GM21423 (cell line): ENCODE data around the gene AKT3.

Source experiments
- ATAC-seq: cut with Tn5 transposase; IDR thresholded peaks from one replicate; pipeline ENCODE4 v1.9.1; 2021; ENCODE audit warnings: mild to moderate bottlenecking, moderate library complexity; ENCODE audit not compliant: unreplicated experiment

AKT3 gene

DNA sequence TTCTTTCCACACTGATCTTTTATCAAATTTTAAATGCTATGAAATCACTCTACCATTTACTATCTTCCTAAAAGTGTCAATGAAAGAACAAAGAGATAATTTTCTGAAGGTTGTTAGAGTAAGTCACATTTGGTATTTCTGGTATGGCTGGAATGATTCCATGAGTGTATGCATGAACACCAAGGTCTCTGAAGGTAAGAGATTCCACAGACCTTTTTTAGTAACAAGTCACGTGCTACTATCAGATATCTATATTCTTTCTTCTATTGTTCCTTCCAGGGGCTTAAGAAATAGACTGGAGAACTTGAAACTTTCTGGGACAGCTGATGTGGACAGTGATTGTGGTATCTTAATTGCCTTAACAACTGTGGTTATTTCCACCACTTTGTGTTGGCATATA is 329.2 kb downstream of the AKT3 start:
- ATAC-seq, result no peak

DNA sequence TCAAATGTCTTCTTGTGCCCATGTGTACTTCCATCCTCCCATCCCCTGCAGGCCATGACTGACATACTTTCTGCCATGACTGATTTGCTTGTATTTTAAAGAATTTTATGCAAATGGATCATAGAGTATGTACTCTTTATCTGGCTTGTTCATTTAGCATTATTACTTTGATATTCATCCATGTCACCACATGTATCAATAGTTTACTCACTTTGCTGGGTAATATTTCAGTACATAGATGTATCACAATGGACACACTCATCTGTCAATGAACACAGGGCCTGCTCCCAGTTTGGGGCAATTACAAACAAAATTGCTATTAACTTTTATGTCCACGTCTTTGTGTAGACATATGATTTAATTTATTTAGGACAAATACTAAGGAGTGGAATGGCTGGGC is 335.1 kb downstream of the AKT3 start:
- ATAC-seq, result no peak

DNA sequence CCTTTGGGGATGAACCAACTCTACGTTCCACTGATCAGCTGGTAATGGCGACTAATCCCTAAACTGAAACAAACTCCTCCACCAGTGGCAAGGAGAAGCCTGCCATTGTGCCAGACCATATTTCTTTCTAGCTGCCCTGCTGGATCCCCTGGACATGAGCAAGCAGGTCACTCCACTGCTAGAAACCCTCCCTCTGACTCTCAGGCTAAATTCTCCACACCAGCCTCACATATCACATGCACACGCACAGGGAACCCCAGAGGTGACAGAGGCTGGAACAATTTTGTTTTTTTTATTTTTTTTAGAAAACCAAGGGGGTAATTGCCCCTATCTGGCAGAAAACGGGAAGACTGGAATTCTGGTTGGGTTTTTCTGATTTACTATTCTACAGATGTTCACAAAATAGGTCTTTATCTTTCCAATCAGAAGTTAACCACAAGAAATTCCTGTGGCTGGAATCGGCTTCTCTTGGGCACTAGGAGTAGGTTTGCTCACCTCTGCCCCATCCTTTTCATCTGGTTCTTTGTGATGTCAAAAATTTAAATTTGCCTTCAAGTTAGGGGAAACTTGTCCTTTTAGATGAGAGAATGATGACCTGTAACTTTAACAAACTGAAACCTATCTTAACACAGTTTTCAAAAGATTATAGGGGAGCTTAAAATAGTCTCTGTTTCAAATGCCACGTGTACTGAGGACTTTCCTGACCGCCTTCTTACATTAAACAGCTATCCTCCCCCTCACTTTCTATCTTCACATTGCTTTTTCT is 336.1 kb downstream of the AKT3 start:
- no peak for ATAC-seq

DNA sequence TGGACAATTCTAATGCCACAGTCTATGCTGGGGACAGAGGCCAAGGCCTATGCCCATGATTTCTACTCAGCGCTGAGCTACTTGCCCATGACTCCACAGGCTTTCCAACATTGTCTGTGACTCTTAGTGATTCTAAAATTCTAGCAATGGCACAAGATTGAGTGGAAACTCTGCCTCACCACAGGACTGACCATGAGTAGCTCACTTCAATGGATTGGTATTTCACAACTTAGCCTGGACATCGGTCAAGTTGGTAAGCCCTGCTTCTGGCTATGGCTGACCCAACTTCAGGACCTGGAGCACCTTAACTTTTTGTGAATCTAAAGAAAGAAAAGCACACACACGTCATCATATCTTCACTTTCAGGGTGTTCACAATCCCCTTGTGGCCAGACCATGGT is 339.1 kb downstream of the AKT3 start:
- no peak for ATAC-seq

DNA sequence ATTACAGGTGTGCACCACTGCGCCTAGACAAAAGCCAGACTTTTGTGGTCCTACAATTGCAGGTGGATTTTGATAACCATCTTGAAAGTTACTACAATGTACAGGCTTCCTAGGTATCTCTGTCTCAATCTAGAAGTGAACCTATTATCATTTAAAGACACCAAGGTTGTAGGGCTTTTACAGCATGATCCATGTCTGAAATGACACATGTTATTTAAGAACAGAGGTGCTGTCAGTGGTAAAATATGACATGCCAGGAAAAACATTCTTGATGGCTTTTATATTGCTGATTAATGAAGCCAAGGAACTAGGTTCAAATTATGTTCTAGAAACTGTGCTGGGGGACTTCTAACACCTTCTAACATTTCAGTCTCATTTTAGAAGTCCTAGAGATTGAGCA is 341.1 kb downstream of the AKT3 start:
- ATAC-seq, result no peak

DNA sequence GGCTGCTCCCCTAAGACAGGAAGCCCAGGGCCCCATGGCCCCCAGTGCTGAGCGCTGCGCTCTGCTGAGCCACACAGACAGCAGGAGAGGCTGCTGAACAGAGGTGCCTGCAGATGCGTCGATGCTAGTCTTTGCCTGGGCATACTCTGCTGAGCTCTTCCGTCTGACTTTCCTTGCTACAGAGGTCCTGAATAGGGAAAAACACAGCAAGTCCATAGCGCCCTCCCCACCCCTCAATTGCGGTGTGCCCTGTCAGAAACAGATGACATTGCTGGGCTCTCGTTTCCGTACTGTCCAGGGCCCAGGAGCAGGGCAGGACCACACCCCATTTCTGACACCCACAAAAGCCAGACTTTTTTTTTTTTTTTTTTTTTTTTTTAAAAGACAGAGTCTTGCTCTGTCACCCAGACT is 341.7 kb downstream of the AKT3 start:
- peak; percentile 86 for ATAC-seq

DNA sequence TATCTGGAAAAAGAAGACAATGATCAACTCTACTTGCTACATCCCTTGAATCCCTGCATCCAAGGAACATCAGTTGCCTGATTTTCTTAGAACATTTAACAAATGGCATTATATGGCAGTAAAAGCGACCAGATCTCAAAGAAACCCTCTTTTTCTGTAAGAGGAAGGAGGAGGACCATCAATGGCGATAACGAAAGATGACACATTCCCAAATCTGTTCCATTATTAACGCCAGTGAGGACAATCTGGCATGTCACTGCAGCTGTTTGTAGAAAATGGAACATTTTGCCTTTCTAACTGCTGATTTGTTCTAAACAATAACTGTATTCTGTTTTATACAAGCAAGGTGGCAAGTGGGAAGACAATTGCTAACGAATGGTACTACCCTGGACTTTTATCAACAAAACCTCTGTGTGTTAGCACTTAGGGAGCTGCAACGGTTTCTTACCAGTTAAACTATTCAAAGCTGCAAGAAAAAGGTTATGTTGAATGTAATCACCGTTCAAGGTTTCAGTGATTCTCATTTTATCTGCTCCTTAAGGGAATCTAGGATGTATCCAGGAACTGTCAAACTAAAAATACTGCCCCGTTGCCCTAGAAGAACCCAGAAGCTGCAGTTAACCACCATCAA is 342.3 kb downstream of the AKT3 start:
- ATAC-seq, result no peak

DNA sequence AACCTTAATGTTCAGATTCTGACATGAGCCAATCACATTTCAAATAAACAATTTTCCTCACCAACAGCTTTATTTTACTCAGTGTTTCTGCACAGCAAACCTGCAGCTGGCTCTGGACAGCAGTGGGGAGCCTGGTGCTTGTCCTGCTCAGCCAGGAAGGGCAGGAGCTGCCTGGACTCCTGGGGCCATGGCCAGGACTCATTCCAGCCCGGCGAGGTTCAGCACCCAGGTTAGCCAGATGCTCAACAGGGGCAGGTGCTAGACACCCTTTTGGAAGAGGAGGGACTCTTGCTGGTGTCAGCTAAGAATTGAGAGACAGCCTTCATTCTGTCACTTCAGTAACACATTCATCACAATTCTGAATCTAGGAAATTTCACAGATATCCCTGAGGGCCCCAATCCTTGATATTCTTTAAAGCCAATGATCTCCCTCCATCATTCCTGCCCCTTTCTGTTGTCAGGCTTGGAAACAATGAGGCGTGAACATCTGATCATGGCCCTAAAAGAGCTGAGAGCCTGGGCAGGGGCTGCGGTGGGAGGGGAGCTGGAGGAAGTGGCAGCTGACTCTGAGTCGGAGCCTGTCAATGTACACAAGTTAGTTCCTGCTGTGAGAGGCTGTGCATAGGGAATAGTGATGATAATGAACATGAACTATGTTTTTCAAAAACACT is 342.9 kb downstream of the AKT3 start:
- no peak for ATAC-seq

DNA sequence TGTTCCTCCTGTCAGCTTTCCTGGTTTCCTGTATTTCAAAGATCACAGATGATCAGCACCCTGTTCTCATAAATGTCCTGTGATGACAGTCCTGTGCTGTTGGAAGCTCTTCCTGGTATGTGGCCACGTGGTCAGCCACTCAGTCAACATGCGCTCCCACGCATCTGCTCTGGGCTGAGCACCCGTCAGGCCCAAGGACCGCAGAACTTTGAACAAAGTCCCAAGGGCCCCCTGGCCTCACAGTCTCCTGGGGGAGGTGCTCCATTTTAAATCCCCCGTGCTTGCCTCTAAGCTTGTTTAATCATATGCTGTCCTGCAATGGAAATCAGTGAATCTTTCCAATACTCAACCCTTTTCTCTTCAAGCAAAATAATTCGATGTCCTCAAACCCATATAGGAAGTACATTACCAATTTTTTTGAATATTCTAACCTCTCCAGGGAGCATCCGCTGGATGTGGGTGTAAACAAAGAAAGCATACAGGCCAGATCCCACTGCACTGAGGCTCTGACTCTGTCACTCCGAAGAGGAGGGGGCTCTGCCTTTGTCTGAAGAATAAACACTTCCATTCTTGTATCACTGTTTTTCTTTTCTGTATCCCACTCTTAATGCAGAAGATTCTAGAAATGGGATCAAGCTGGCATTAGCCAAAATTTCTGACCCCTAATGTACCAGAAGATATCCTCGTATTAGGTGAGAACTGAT is 343.9 kb downstream of the AKT3 start:
- peak; percentile 52 for ATAC-seq

DNA sequence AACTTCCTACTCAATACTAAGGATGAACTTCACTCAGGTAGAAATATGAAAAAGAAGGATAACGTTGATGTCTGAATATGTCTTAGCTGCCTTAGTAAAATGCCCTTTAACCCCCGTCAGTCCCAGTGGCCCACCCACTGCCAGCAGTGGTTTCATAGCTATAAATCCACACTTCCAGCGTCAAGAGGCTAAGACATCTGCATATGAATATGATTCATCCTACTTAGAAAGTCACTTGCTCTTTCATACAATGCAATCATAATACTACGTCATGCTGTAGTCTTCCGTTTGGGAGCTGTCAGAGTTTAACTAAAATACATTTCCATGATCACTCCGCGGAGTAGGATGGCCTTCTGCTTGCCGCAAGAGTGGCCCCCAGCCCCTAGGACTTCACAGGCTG is 346.9 kb downstream of the AKT3 start:
- no peak for ATAC-seq

DNA sequence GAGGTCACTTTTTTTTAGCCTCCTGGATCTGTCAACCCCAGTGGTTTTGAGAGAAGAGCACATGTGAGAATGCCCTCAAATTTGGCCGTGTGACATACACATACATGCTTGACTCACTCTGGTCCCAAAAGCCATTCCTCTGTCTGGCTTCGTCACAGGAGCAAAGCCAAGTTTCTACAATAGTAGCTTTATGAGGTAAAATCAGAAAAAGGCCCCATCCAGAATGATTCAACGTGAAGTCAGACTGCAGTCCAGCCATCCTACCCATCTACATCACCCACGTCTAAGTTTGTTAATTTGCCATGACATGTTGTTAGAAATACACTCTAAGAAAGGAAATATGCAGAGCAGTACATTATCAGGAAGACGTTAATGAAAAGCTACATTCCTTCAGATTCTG is 349.0 kb downstream of the AKT3 start:
- ATAC-seq, result no peak

DNA sequence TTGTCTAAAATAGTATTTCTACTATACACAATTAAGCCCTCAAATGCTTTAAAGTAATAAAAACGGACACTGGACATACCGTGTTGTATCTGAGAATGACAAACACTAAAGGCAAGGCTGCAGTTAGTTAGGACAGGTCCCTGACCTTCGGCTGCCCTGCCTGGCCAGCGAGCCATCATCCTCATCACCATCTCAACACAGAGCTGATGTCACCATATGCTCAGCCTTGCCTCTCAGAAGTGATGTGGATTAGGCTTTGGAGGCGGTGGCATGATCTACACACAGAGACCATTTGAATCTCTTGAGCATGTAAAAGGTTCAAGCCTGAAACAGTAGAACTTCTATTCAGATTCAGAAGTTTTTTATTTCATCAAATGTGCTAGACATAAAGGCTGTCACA is 349.5 kb downstream of the AKT3 start:
- no peak for ATAC-seq

DNA sequence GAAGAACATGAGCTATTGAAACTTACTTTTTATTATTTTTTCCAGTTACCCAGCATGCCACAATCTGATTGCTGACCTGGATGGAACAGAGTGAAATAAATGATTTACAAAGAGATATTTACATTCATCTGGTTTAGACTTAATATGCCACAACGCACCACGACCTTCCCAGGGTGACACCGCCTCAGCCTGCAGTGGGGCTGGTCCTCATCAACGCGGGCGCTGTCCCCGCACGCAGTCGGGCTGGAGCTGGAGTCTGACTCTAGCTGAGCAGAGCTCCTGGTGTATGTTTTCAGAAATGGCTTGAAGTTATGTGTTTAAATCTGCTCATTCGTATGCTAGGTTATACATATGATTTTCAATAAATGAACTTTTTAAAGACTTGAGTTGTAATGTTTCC is 350.3 kb downstream of the AKT3 start:
- no peak for ATAC-seq

DNA sequence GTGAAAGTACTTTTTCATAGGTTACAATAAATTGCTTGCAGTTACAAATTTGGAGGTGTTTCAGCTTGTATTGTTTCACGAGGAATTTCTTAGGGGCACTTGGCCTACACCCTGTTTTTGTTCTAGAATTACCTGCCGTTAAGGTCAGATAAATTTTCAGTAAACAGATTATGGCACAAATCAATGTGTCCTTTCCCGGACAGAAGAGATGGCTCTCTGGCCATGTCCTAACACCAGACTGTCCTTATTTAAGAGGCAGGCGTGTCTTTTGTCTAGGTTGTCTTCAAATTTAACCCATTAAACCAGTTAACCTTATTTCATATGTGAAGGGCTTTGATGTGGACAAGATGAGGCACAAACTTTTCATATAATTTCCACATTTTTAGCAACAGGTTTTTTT is 350.8 kb downstream of the AKT3 start:
- no peak for ATAC-seq

DNA sequence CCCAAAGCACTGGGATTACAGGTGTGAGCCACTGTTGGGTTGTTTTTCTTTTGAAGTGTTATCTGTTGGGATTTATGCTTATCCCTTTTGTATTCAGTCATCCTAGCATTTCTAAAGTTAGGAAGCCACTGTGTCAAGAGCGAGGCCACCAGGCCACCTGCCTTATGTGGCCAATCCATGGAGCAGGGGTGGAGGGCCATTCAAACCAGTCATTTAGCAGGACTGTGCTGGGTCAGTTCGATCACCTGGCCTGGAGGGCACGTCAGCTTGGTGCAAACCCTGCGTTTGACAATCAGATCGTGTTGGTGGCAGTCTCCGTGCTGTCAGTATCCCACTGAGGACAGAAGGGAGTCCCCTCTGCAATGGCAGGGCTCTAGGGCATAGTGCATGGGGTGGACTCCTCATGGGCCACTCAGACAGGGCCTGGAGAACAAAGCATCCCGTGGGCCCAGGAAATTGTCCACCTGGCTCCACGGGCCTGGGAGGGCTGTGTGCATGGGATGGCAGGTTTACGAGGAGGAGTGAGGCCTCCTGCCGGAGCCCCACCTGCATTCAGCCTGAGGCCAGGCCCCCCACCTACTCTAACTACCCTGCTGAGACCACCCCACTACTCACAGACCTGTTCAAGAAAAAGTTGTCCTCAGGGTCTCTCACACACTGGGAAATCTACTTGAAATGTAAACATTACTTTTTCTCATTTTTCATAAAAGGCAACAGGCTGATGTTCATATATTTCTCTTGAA is 351.9 kb downstream of the AKT3 start:
- no peak for ATAC-seq

DNA sequence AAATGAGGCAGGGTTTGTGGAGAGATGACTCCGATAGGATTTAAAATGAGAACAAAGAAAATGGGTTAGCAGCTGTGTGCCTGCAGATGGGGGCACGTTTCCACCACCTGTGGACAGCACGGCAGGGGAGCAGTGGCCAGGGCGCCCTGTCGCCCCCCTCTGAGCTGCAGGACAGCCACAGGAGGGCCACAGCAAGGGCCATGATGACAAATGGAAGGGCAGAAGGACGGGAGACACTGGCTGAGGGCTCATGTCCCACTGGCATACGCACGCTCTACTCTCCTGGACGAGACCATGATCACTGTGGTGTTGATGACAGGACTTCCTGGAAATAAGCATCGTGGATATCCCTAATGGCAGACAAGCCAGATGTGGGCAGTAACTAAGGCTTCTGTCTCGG is 353.2 kb downstream of the AKT3 start:
- no peak for ATAC-seq

DNA sequence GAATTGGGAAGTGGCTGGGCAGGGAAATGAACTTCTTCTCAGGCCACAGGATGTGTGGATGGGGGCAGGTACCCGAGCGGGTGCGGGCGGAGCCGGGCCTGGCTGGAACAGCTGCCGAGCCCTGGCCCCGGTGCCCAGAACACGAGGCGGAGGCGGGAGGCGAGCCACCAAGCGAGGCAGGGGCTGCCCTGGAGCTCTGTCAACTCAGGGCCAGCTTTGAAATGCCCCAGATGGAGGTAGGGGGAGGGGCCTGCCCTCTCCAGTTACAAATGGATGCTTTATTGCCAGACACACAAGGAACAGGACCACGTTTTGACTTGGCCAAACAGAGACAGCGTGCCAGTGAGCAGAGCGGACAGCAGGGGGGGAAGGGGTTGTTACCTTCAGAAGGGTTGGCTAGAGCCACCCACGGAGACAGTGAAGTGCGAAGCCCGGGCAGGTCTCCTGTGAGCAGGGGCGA is 353.8 kb downstream of the AKT3 start:
- ATAC-seq, result no peak

DNA sequence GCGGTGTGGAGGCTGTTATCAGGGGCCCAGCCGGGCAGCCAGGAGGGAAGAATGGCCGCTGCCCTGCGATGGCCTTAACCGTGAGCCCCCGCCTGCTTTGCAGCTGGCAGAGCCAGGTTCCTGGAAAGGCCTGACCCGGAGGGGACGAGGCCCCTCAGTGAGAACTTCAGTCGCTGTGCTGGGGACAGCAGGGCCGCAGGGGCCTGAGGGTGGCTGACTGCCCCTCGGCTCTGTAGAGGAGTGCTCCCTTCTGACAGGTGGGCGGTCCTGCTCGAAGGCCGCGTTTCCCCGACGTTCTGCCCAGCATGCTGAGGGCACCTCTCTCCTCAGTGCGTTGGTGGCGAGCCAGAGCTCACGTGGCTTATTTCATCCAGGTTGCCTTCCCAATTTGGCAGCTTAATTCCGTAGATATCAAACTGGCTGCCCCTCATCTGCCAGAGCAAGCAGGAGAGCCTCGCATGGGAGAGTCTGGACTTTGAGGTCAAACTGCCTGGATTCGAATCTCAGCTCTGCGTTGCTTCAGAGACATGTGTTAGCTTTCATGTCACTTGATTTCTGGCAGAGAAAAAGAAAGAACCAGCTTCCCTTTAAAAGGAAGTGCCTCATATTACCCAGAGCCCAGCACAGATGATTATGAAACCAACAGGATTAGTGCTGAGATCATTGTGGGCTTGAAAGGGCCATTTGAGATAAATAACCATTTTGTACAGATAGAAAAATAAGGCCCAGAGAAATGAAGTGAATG is 354.4 kb downstream of the AKT3 start:
- no peak for ATAC-seq

DNA sequence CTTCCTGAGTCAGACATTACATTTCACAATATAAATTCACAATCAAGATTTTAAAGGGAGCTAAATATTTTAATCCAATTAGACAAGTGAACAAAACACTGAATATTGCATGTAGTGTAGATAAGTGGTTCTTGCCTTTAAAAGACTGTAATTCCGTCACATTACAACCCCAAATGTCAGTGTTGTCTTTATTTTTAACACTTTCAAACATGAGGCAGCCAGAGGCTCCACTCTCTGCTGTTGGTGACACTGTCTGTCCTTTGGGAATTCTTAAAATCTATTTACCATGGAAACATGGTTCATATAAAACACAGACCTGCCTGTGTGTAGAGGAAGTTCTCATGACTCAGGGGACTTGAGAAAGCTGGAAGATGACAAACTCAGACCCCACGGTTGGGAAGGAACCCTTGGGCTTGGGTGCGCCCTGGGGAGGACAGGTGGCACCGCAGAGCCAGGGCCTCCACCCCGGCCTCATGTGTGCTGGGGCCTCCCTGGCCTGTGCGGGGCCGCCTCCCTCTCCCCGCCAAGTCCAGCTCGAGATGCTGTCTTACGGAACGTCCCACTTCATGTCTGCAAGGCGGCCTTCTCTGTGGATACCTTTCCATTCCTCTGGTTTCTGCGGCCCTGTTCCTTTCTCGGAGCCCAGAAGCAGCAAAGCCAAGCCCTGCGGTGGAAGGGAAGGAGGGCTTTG is 355.2 kb downstream of the AKT3 start:
- no peak for ATAC-seq
